ENCODE data around the gene APOL1. TPM values are rescaled to one million over a fixed set of nuclear protein-coding genes. Genes with fewer than 3 reads are reported as not detected.

Gene APOL1
- polyA plus RNA-seq, 1 of the 3 experiments (the other 2 are of a cell fraction): 0.56 TPM

DNA sequence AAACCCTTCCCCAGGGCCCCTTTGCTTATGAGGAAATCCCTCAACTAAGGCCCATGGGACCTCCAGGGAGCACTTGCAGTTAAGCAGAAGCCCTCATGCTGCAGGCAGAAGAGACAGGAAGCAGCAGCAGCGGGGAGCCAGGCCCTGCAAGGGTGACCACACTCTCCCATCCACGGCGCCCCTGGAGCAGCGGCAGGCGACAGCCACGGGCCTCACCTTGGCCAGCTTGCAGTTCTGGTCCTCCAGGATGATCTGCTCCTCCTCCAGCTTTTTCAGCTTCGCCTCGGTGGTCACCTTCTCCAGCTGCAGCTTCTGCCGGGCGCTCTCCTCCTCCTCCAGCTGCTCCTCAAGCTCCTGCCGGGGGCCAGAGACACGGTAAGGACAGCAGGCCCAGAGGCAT lies 47.0 kb downstream of the APOL1 start:
- ChIA-PET CTCF (interaction anchor here (1.0 to 13.6 kb wide), 17 partner anchors 8 to 207 kb away, joined by 3 to 329 read pairs (median 9); partner anchors contain the start of genes FOXRED2 and TXN2), POLR2A (interaction anchor here (2.3 kb wide), 1 partner anchor 171 kb away, joined by 10 read pairs; no protein-coding TSS in a partner anchor)
- peaks cover 81% of the 10 kb centered on the region for H4K20me1 ChIP-seq (ENCODE audit: insufficient read depth)

GRCh38 chr22:36300396-36301212 lies 47.7 kb downstream of the APOL1 start:
- Histone ChIP-seq H3K4me1 (ENCODE audit: control insufficient read depth in 1 of 2, insufficient read depth in 2 of 2, low read depth in 1 of 2, low read length in 1 of 2) (no peaks in the 10 kb centered on the region), H3K9me2 (no peaks in the 10 kb centered on the region), H3K9ac (no peak overlapping the region), H3K4me3 (ENCODE audit: low read depth in 2 of 2, low read length in 1 of 2) (no peak overlapping the region), H3F3A (replicated peaks; ENCODE audit: insufficient read depth) (peaks cover 68% of the 10 kb centered on the region), H3K4me2 (no peak overlapping the region), H3K27me3 (ENCODE audit: insufficient read depth) (no peaks in the 10 kb centered on the region), H2AFZ (ENCODE audit: low read depth) (no peak overlapping the region), H4K20me1 (ENCODE audit: insufficient read depth) (peaks cover 80% of the 10 kb centered on the region), H3K9me3 (no peaks in the 10 kb centered on the region), H3K79me2 (ENCODE audit: insufficient read depth) (peaks cover 94% of the 10 kb centered on the region), H3K36me3 (replicated peaks in 1 of 2; ENCODE audit: control insufficient read depth in 1 of 2, insufficient read depth in 2 of 2, low read length in 1 of 2) (peaks cover 91 to 93% of the 10 kb centered on the region in 2 experiments), H3K27ac (ENCODE audit: low read depth in 2 of 2, low read length in 1 of 2) (peak overlapping the region in 1 of 2 experiments; percentile 36; a peak in 1 of 4 replicates)
- no peak for TF ChIP-seq RXRA (IDR thresholded peaks at IDR 0.05; ENCODE audit: borderline replicate concordance, low read depth)
- no peak for TF ChIP-seq MAX (IDR thresholded peaks at IDR 0.05; ENCODE audit: low read depth)
- ChIA-PET POLR2A (interaction anchor here (0.6 to 2.3 kb wide), 2 partner anchors 171 to 459 kb away, joined by 4 to 10 read pairs; no protein-coding TSS in a partner anchor), CTCF (interaction anchor here (0.6 to 13.6 kb wide), 42 partner anchors 8 to 288 kb away, joined by 3 to 329 read pairs (median 5); partner anchors contain the start of genes FOXRED2 and TXN2)
- WGBS (ENCODE audit: low lambda C conversion rate): 94% methylated on average over 20 of the region's 24 CpGs
- DNase-seq: no peak

More for the DNA sequence above, 47.0 kb downstream of the APOL1 start:
- no peaks in the 10 kb centered on the region for H3K9me2 ChIP-seq
- H3K27me3 ChIP-seq (ENCODE audit: insufficient read depth): no peaks in the 10 kb centered on the region
- no peak overlapping the region for H3K4me3 ChIP-seq (ENCODE audit: low read depth in 2 of 2, low read length in 1 of 2)
- H3K4me2 ChIP-seq: no peak overlapping the region
- 100% methylated on average over 1 of the region's 12 CpGs for WGBS (ENCODE audit: low lambda C conversion rate)
- no peak overlapping the region for H3K9ac ChIP-seq
- DNase-seq: no peak
- no peaks in the 10 kb centered on the region for H3K4me1 ChIP-seq (ENCODE audit: control insufficient read depth in 1 of 2, insufficient read depth in 2 of 2, low read depth in 1 of 2, low read length in 1 of 2)
- H3K79me2 ChIP-seq (ENCODE audit: insufficient read depth): peaks cover 94% of the 10 kb centered on the region
- peaks cover 73% of the 10 kb centered on the region for H3F3A ChIP-seq (replicated peaks; ENCODE audit: insufficient read depth)
- TF ChIP-seq MEF2A (IDR thresholded peaks at IDR 0.05; ENCODE audit: borderline replicate concordance, low read depth) (no peak), GATA2 (CRISPR knock-in tag; IDR thresholded peaks at IDR 0.05) (no peak), EZH2phosphoT487 (IDR thresholded peaks at IDR 0.05; ENCODE audit: borderline replicate concordance, low read depth) (no peak), NRF1 (IDR thresholded peaks at IDR 0.05; ENCODE audit: low read depth, low read length) (no peak)
- no peak overlapping the region for H2AFZ ChIP-seq (ENCODE audit: low read depth)
- peaks cover 91 to 93% of the 10 kb centered on the region in 2 experiments for H3K36me3 ChIP-seq (replicated peaks in 1 of 2; ENCODE audit: control insufficient read depth in 1 of 2, insufficient read depth in 2 of 2, low read length in 1 of 2)
- H3K27ac ChIP-seq (ENCODE audit: low read depth in 2 of 2, low read length in 1 of 2): no peak overlapping the region
- H3K9me3 ChIP-seq: no peaks in the 10 kb centered on the region

DNA sequence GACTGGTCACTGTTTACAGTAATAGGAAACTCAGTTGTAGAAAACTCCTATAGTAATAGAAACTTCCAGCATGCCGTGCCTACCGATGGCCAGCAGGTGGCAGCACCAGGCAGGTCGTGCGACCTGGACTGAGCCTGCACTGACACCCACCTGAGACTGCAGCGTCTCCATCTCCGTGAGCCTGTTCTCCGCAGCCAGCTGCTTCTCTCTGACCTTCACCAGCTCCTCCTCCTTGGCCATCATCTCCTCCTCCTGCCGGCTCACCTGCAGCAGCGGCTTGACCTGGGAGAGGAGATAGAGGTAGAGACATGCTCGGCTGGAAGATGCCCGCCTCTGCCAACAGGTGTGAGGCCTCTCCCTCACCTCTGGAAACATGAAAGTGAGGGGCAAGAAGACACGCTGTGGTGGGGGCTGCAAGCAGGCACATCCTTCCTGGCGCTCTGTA lies 48.5 kb downstream of the APOL1 start:
- Histone ChIP-seq H3K27ac (ENCODE audit: low read depth in 2 of 2, low read length in 1 of 2) (peak overlapping the region in 1 of 2 experiments; percentile 4; a peak in 1 of 4 replicates), H3K79me2 (ENCODE audit: insufficient read depth) (peaks cover 93% of the 10 kb centered on the region), H3K9me2 (no peaks in the 10 kb centered on the region), H3K4me2 (no peak overlapping the region), H3K9me3 (no peaks in the 10 kb centered on the region), H3K4me1 (ENCODE audit: control insufficient read depth in 1 of 2, insufficient read depth in 2 of 2, low read depth in 1 of 2, low read length in 1 of 2) (no peaks in the 10 kb centered on the region), H3F3A (replicated peaks; ENCODE audit: insufficient read depth) (peaks cover 64% of the 10 kb centered on the region), H2AFZ (ENCODE audit: low read depth) (no peak overlapping the region), H3K27me3 (ENCODE audit: insufficient read depth) (no peaks in the 10 kb centered on the region), H3K36me3 (replicated peaks in 1 of 2; ENCODE audit: control insufficient read depth in 1 of 2, insufficient read depth in 2 of 2, low read length in 1 of 2) (peaks cover 86 to 93% of the 10 kb centered on the region in 2 experiments), H3K9ac (no peak overlapping the region), H4K20me1 (ENCODE audit: insufficient read depth) (peaks cover 81% of the 10 kb centered on the region), H3K4me3 (ENCODE audit: low read depth in 2 of 2, low read length in 1 of 2) (no peak overlapping the region; a peak in 1 of 4 replicates)
- DNase-seq: peak; percentile 88
- CTCF ChIA-PET: interaction anchor here (0.6 to 13.6 kb wide), 40 partner anchors 8 to 191 kb away, joined by 3 to 329 read pairs (median 4); partner anchors contain the start of gene TXN2
- POLR2A ChIA-PET: interaction anchor here (0.6 to 2.3 kb wide), 2 partner anchors 170 to 460 kb away, joined by 4 to 10 read pairs; no protein-coding TSS in a partner anchor
- 52% methylated on average over 6 of the region's 13 CpGs for WGBS (ENCODE audit: low lambda C conversion rate)
- TF ChIP-seq NRF1 (IDR thresholded peaks at IDR 0.05; ENCODE audit: low read depth, low read length) (no peak), TAF1 (IDR thresholded peaks at IDR 0.05; ENCODE audit: borderline replicate concordance, low read depth, low read length) (no peak), FOXM1 (IDR thresholded peaks at IDR 0.05; ENCODE audit: low read depth) (no peak), RAD21 (IDR thresholded peaks at IDR 0.05; ENCODE audit: low read length) (peak; percentile 92), REST (IDR thresholded peaks at IDR 0.05; ENCODE audit: low read depth, low read length) (no peak)
- TF ChIP-seq, protein P1, sequence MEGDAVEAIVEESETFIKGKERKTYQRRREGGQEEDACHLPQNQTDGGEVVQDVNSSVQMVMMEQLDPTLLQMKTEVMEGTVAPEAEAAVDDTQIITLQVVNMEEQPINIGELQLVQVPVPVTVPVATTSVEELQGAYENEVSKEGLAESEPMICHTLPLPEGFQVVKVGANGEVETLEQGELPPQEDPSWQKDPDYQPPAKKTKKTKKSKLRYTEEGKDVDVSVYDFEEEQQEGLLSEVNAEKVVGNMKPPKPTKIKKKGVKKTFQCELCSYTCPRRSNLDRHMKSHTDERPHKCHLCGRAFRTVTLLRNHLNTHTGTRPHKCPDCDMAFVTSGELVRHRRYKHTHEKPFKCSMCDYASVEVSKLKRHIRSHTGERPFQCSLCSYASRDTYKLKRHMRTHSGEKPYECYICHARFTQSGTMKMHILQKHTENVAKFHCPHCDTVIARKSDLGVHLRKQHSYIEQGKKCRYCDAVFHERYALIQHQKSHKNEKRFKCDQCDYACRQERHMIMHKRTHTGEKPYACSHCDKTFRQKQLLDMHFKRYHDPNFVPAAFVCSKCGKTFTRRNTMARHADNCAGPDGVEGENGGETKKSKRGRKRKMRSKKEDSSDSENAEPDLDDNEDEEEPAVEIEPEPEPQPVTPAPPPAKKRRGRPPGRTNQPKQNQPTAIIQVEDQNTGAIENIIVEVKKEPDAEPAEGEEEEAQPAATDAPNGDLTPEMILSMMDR (IDR thresholded peaks at IDR 0.05): peak; percentile 95
